SK-N-SH (cell line): Measurements from ENCODE around the gene FGL2. TPM values are rescaled to one million over a fixed set of nuclear protein-coding genes. Genes with fewer than 3 reads are reported as not detected.

Experiments used
- CTCF ChIA-PET: fragments of 300-600, 350-600 bp; formaldehyde crosslinking; extraction: SDS; loops from one replicate; lab custom pipeline; 2021; lab: Yijun Ruan, JAX
- POLR2A ChIA-PET: fragments of 350-600 bp; sonication (Branson Sonifier 250); formaldehyde crosslinking; extraction: SDS; loops from one replicate; lab custom pipeline; 2020; ENCODE audit warnings: antibody characterized with exemption, inconsistent platforms; lab: Yijun Ruan, JAX
- DNase-seq: peaks from one replicate; pipeline ENCODE4 v3.0.0; 2012
- H2AFZ ChIP-seq: fragments of 200-600 bp; sonication (generic); 2 replicates; pipeline ENCODE4 v1.8.1; 2016; ENCODE audit warnings: antibody characterized with exemption, mild to moderate bottlenecking, low read depth
- H3F3A ChIP-seq: fragments of 200-600 bp; sonication (generic); replicated peaks from 2 replicates; pipeline ENCODE3; 2016; ENCODE audit warnings: antibody characterized with exemption, mild to moderate bottlenecking; ENCODE audit not compliant: insufficient read depth
- H3K27ac ChIP-seq, 2 experiments: fragments of 200-500 bp in 1 of 2; fragments of 200-600 bp in 1 of 2; sonication (Bioruptor generic) in 1 of 2; sonication (generic), shearing (Covaris generic) in 1 of 2; 2 replicates each; pipeline versions ENCODE4 v1.5.1 to v1.6.1; 2014 to 2016; ENCODE audit warnings: low read depth in 2 of 2, inconsistent platforms in 1 of 2, low read length in 1 of 2, mild to moderate bottlenecking in 1 of 2, mixed read lengths in 1 of 2
- H3K27me3 ChIP-seq: fragments of 200-600 bp; sonication (generic), shearing (Covaris generic); 2 replicates; pipeline ENCODE4 v1.6.1; 2016; ENCODE audit warnings: mixed run types; ENCODE audit not compliant: insufficient read depth
- H3K36me3 ChIP-seq, 2 experiments: fragments of 200-500 bp in 1 of 2; fragments of 200-600 bp in 1 of 2; sonication (Bioruptor generic) in 1 of 2; sonication (generic) in 1 of 2; replicated peaks in 1 of 2; 2 replicates each; pipeline versions ENCODE3 to v1.5.1; 2014 to 2016; ENCODE audit warnings: low read length in 1 of 2, mild to moderate bottlenecking in 1 of 2; ENCODE audit not compliant: insufficient read depth in 2 of 2, control insufficient read depth in 1 of 2
- H3K4me1 ChIP-seq, 2 experiments: fragments of 200-500 bp in 1 of 2; fragments of 200-600 bp in 1 of 2; sonication (Bioruptor generic) in 1 of 2; sonication (generic), shearing (Covaris generic) in 1 of 2; 2 replicates each; pipeline versions ENCODE4 v1.5.1 to v1.6.1; 2014 to 2016; ENCODE audit warnings: low read depth in 1 of 2, low read length in 1 of 2, mixed run types in 1 of 2; ENCODE audit not compliant: insufficient read depth in 2 of 2, control insufficient read depth in 1 of 2
- H3K4me2 ChIP-seq: fragments of 200-600 bp; sonication (generic), shearing (Covaris generic); 2 replicates; pipeline ENCODE4 v1.6.1; 2017; ENCODE audit warnings: mixed run types
- H3K4me3 ChIP-seq, 2 experiments: fragments of 200-500 bp in 1 of 2; fragments of 200-600 bp in 1 of 2; sonication (Bioruptor generic) in 1 of 2; sonication (generic), shearing (Covaris generic) in 1 of 2; 2 replicates each; pipeline versions ENCODE4 v1.5.1 to v1.8.1; 2014 to 2016; ENCODE audit warnings: low read depth in 2 of 2, inconsistent platforms in 1 of 2, low read length in 1 of 2, mild to moderate bottlenecking in 1 of 2, mixed read lengths in 1 of 2, moderate library complexity in 1 of 2
- H3K79me2 ChIP-seq: fragments of 200-600 bp; sonication (generic); 2 replicates; pipeline ENCODE4 v1.8.1; 2017; ENCODE audit warnings: mild to moderate bottlenecking; ENCODE audit not compliant: insufficient read depth
- H3K9ac ChIP-seq: fragments of 200-600 bp; sonication (generic); 2 replicates; pipeline ENCODE4 v1.6.1; 2017; ENCODE audit warnings: mixed run types
- H3K9me2 ChIP-seq: fragments of 200-600 bp; sonication (generic); 2 replicates; pipeline ENCODE4 v1.6.1; 2017; ENCODE audit warnings: mixed run types
- H3K9me3 ChIP-seq: fragments of 200-600 bp; sonication (generic); 2 replicates; pipeline ENCODE4 v1.6.1; 2017; ENCODE audit warnings: mixed run types, mild to moderate bottlenecking, moderate library complexity
- H4K20me1 ChIP-seq: fragments of 200-600 bp; sonication (generic); 2 replicates; pipeline ENCODE4 v1.6.1; 2017; ENCODE audit warnings: mild to moderate bottlenecking, mixed run types; ENCODE audit not compliant: insufficient read depth
- EZH2phosphoT487 ChIP-seq: fragments of 200-600 bp; sonication (generic); IDR thresholded peaks from 2 replicates; pipeline ENCODE4 v1.6.1; 2017; ENCODE audit warnings: low read depth, mixed run types, mild to moderate bottlenecking, antibody characterized with exemption, moderate library complexity, borderline replicate concordance
- FOSL2 ChIP-seq: IDR thresholded peaks from 2 replicates; pipeline ENCODE4 v1.4.0; 2012; ENCODE audit warnings: low read depth, mild to moderate bottlenecking, moderate library complexity, borderline replicate concordance
- FOXJ3 ChIP-seq: sonication (generic); formaldehyde crosslinking; IDR thresholded peaks from 2 replicates; pipeline ENCODE4 v1.5.1; 2020; ENCODE audit warnings: mild to moderate bottlenecking, missing genetic modification reagents
- FOXM1 ChIP-seq: IDR thresholded peaks from 2 replicates; pipeline ENCODE4 v1.4.0; 2012; ENCODE audit warnings: low read depth, mild to moderate bottlenecking
- GABPA ChIP-seq: IDR thresholded peaks from 2 replicates; pipeline ENCODE4 v1.4.0; 2012; ENCODE audit warnings: low read depth, mild to moderate bottlenecking
- JUND ChIP-seq: IDR thresholded peaks from 2 replicates; pipeline ENCODE4 v1.4.0; 2012
- MXI1 ChIP-seq: IDR thresholded peaks from 2 replicates; pipeline ENCODE4 v1.6.1; 2012; ENCODE audit warnings: mild to moderate bottlenecking, low read depth, low read length, improper control_type of control experiment
- PBX3 ChIP-seq: IDR thresholded peaks from 2 replicates; pipeline ENCODE4; 2012
- RCOR1 ChIP-seq: fragments of 150-350 bp; IDR thresholded peaks from 2 replicates; pipeline ENCODE4 v1.6.1; 2017; ENCODE audit warnings: antibody characterized with exemption, low read length
- REST ChIP-seq: IDR thresholded peaks from 2 replicates; pipeline ENCODE4 v1.6.1; 2012; ENCODE audit warnings: mild to moderate bottlenecking, low read depth, low read length, moderate library complexity
- SIN3A ChIP-seq: IDR thresholded peaks from 2 replicates; pipeline ENCODE4 v1.6.1; 2012; ENCODE audit warnings: low read depth, mild to moderate bottlenecking, low read length, moderate library complexity, borderline replicate concordance
- TCF12 ChIP-seq: IDR thresholded peaks from 2 replicates; pipeline ENCODE4 v1.4.0; 2012
- USF2 ChIP-seq: fragments of 150-350 bp; IDR thresholded peaks from 2 replicates; pipeline ENCODE4 v1.6.1; 2017; ENCODE audit warnings: antibody characterized with exemption, low read length, low read depth, borderline replicate concordance
- YY1 ChIP-seq: IDR thresholded peaks from 2 replicates; pipeline ENCODE4 v1.4.0; 2012; ENCODE audit warnings: low read depth, mild to moderate bottlenecking
- ZBTB33 ChIP-seq: IDR thresholded peaks from 2 replicates; pipeline ENCODE4 v1.4.0; 2012; ENCODE audit warnings: low read depth, borderline replicate concordance
- WGBS: methylation state at CpG from one replicate; pipeline ENCODE4 v1.1.6; 2017; ENCODE audit warnings: low lambda C conversion rate; 5-methylcytosine and 5-hydroxymethylcytosine counted together
- polyA plus RNA-seq, 3 experiments: library from polyadenylated mRNA; depleted of rRNA; stranded (reverse); fragments of >200 nt; gene quantifications; 2 replicates each; pipeline ENCODE4 v1.2.3, GENCODE V29; 2012
- TF ChIP-seq, protein P1 (sequence below): fragments of 200-600 bp; sonication (generic); IDR thresholded peaks from 2 replicates; pipeline ENCODE4 v1.6.1; 2017; ENCODE audit warnings: antibody characterized with exemption, mild to moderate bottlenecking, moderate library complexity

Gene FGL2
- polyA plus RNA-seq, 1 of the 3 experiments (the other 2 are of a cell fraction), result not detected

DNA sequence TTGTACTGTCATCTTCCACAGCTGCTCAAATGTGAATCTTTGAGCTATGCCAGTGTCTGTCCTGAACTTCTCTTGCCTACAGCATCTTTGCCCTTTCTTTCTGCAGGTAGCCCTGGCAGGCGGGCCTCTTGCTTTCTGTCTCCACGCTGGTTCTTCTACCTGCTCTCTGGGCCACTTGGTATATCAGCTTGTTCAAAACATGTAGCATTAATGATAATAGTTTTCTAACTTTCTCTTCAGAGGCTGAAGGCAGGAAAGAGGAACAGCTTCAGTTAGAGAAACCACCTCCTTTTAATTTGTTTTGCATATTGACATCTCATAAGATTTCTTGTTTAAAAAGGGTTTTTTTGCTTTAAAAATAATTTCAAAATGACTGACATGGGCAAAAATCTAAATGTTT is 923 bp upstream of the FGL2 start:
- no peak overlapping the region for H3K4me3 ChIP-seq
- no peaks in the 10 kb centered on the region for H3K79me2 ChIP-seq
- no peaks in the 10 kb centered on the region for H3K9me3 ChIP-seq
- H4K20me1 ChIP-seq, result no peaks in the 10 kb centered on the region
- H3K27me3 ChIP-seq, result no peaks in the 10 kb centered on the region
- CTCF ChIA-PET, result interaction anchor here (0.6 to 1.8 kb wide), 4 partner anchors 9 to 216 kb away, joined by 3 to 4 read pairs (median 4); partner anchors contain the start of gene GSAP
- WGBS, result 87% methylated on average over 2 of the region's 2 CpGs
- no peak overlapping the region for H3K27ac ChIP-seq
- H2AFZ ChIP-seq, result no peak overlapping the region
- DNase-seq, result no peak
- no peak overlapping the region for H3K9ac ChIP-seq
- no peaks in the 10 kb centered on the region for H3K4me1 ChIP-seq
- no peaks in the 10 kb centered on the region for H3K36me3 ChIP-seq
- no peak for TF ChIP-seq JUND
- TF ChIP-seq FOXM1, result no peak
- no peak for TF ChIP-seq YY1
- TF ChIP-seq RCOR1, result no peak
- TF ChIP-seq TCF12, result no peak
- no peak for TF ChIP-seq SIN3A
- TF ChIP-seq PBX3, result no peak
- no peak for TF ChIP-seq GABPA
- TF ChIP-seq, protein P1, sequence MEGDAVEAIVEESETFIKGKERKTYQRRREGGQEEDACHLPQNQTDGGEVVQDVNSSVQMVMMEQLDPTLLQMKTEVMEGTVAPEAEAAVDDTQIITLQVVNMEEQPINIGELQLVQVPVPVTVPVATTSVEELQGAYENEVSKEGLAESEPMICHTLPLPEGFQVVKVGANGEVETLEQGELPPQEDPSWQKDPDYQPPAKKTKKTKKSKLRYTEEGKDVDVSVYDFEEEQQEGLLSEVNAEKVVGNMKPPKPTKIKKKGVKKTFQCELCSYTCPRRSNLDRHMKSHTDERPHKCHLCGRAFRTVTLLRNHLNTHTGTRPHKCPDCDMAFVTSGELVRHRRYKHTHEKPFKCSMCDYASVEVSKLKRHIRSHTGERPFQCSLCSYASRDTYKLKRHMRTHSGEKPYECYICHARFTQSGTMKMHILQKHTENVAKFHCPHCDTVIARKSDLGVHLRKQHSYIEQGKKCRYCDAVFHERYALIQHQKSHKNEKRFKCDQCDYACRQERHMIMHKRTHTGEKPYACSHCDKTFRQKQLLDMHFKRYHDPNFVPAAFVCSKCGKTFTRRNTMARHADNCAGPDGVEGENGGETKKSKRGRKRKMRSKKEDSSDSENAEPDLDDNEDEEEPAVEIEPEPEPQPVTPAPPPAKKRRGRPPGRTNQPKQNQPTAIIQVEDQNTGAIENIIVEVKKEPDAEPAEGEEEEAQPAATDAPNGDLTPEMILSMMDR, result no peak
- no peak for TF ChIP-seq ZBTB33
- no peak for TF ChIP-seq EZH2phosphoT487
- no peak for TF ChIP-seq FOSL2
- TF ChIP-seq MXI1, result no peak
- no peak for TF ChIP-seq USF2
- no peak for TF ChIP-seq REST
- no peak for TF ChIP-seq FOXJ3 (CRISPR knock-in tag)
- H3K4me2 ChIP-seq, result no peak overlapping the region
- no peaks in the 10 kb centered on the region for H3F3A ChIP-seq
- POLR2A ChIA-PET, result no interaction called here
- H3K9me2 ChIP-seq, result no peaks in the 10 kb centered on the region; the same call in 1 of the 2 replicates
